ENCODE results near the gene PJVK. TPM values are rescaled to one million over a fixed set of nuclear protein-coding genes. Genes with fewer than 3 reads are reported as not detected.

Gene PJVK
- polyA plus RNA-seq, 3 donors: 1.4 TPM; not detected in 2

DNA sequence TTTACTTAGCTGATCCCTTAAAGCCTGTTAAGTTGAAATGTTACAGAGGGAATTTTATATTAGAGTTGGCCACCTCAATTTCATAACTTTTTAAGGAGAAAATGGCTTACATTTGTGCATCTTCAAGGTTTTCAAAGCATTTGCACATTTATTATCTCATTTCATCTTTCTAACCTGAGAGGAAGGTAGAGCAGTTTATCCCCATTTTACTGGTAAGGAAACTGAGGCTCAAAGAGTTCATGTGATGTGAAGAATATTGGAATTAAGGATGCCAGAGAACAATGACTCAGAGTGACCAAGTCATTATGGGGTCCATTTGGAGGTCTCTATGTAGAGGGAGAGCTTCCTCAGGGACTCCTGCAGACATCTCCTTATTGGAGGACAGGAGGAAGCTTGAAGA is 35.2 kb upstream of the PJVK start:
- H3K27ac Mint-ChIP-seq: no peak overlapping the region

DNA sequence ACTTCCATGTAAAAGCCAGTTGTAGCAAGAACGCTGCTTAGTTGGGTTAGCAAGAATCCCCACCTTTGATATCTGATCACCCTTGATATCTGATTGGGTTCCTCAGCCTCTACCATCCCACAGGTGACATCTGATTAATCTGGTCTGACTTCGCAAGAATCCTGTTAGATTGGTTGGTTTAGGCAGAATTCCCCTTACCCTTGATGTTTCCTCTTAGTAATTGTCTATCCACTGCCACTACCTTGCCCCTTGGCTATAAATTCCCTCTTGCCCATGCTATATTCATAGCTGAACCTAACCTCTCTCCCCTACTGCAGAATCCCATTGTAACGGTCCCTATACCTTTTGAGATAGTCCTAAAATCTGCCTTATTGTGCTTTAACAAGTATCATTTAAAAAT is 33.3 kb upstream of the PJVK start:
- Mint-ChIP-seq H3K4me3 (no peak overlapping the region), H3K27me3 (ENCODE audit: low read depth in 3 of 3) (no peaks in the 10 kb centered on the region), H3K36me3 (peaks cover 5 to 8% of the 10 kb centered on the region in 2 donors), H3K27ac (peak overlapping the region in 1 of 7 donors; percentile 46), H3K4me1 (peaks cover 31% of the 10 kb centered on the region), H3K9me3 (peaks cover 0 to 4% (median 0%) of the 10 kb centered on the region in 7 donors)
- no peak overlapping the region for H3K27ac ChIP-seq (ENCODE audit: low read depth in 1 of 2, low read length in 2 of 2)
- no peak for DNase-seq
- no peak overlapping the region for H3K4me2 ChIP-seq (replicated peaks; ENCODE audit: extremely low read depth, low read length, poor library complexity, severe bottlenecking)
- H3K36me3 ChIP-seq (replicated peaks in 1 of 2; ENCODE audit: control insufficient read depth in 1 of 2, insufficient read depth in 2 of 2, low read length in 2 of 2): peaks cover 0 to 7% of the 10 kb centered on the region in 2 donors
- no peaks in the 10 kb centered on the region for H3K27me3 ChIP-seq (ENCODE audit: control insufficient read depth in 2 of 2, insufficient read depth in 2 of 2, low read length in 2 of 2)
- H3K79me2 ChIP-seq (ENCODE audit: insufficient read depth, low read length): peaks cover 24% of the 10 kb centered on the region
- H3K9me3 ChIP-seq (replicated peaks in 1 of 2; ENCODE audit: control insufficient read depth in 1 of 2, insufficient read depth in 1 of 2, low read length in 2 of 2): no peaks in the 10 kb centered on the region
- TF ChIP-seq, protein P1, sequence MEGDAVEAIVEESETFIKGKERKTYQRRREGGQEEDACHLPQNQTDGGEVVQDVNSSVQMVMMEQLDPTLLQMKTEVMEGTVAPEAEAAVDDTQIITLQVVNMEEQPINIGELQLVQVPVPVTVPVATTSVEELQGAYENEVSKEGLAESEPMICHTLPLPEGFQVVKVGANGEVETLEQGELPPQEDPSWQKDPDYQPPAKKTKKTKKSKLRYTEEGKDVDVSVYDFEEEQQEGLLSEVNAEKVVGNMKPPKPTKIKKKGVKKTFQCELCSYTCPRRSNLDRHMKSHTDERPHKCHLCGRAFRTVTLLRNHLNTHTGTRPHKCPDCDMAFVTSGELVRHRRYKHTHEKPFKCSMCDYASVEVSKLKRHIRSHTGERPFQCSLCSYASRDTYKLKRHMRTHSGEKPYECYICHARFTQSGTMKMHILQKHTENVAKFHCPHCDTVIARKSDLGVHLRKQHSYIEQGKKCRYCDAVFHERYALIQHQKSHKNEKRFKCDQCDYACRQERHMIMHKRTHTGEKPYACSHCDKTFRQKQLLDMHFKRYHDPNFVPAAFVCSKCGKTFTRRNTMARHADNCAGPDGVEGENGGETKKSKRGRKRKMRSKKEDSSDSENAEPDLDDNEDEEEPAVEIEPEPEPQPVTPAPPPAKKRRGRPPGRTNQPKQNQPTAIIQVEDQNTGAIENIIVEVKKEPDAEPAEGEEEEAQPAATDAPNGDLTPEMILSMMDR (IDR thresholded peaks at IDR 0.05): no peak
- H4K20me1 ChIP-seq (ENCODE audit: insufficient read depth, low read length): no peaks in the 10 kb centered on the region
- H3K4me3 ChIP-seq (replicated peaks in 1 of 3; ENCODE audit: low read depth in 2 of 3, low read length in 3 of 3): no peak overlapping the region
- WGBS (ENCODE audit: insufficient coverage): 88% methylated on average over 1 of the region's 3 CpGs
- H3K9ac ChIP-seq (ENCODE audit: insufficient read depth, low read length, poor library complexity, severe bottlenecking): no peak overlapping the region
- peaks cover 12 to 27% of the 10 kb centered on the region in 2 donors for H3K4me1 ChIP-seq (ENCODE audit: control insufficient read depth in 1 of 2, insufficient read depth in 2 of 2, low read length in 2 of 2)
- intact Hi-C loops (cut with micrococcal nuclease): no loop called here
- H2AFZ ChIP-seq (ENCODE audit: insufficient read depth, low read depth, low read length, poor library complexity, severe bottlenecking): no peak overlapping the region

More for the DNA sequence above, 35.2 kb upstream of the PJVK start:
- peaks cover 4 to 5% of the 10 kb centered on the region in 2 donors for H3K36me3 Mint-ChIP-seq
- H3K9ac ChIP-seq (ENCODE audit: insufficient read depth, low read length, poor library complexity, severe bottlenecking): no peak overlapping the region
- H3K79me2 ChIP-seq (ENCODE audit: insufficient read depth, low read length): peaks cover 18% of the 10 kb centered on the region
- H2AFZ ChIP-seq (ENCODE audit: insufficient read depth, low read depth, low read length, poor library complexity, severe bottlenecking): no peak overlapping the region
- H3K27me3 Mint-ChIP-seq (ENCODE audit: low read depth in 3 of 3): no peaks in the 10 kb centered on the region
- peaks cover 33% of the 10 kb centered on the region for H3K4me1 Mint-ChIP-seq
- H4K20me1 ChIP-seq (ENCODE audit: insufficient read depth, low read length): no peaks in the 10 kb centered on the region
- no peak overlapping the region for H3K4me2 ChIP-seq (replicated peaks; ENCODE audit: extremely low read depth, low read length, poor library complexity, severe bottlenecking)
- TF ChIP-seq, protein P1 (IDR thresholded peaks at IDR 0.05): no peak
- H3K9me3 ChIP-seq (replicated peaks in 1 of 2; ENCODE audit: control insufficient read depth in 1 of 2, insufficient read depth in 1 of 2, low read length in 2 of 2): no peaks in the 10 kb centered on the region
- no peak overlapping the region for H3K4me3 Mint-ChIP-seq
- no peak overlapping the region for H3K4me3 ChIP-seq (replicated peaks in 1 of 3; ENCODE audit: low read depth in 2 of 3, low read length in 3 of 3)
- H3K36me3 ChIP-seq (replicated peaks in 1 of 2; ENCODE audit: control insufficient read depth in 1 of 2, insufficient read depth in 2 of 2, low read length in 2 of 2): no peaks in the 10 kb centered on the region
- no peak overlapping the region for H3K27ac ChIP-seq (ENCODE audit: low read depth in 1 of 2, low read length in 2 of 2)
- H3K4me1 ChIP-seq (ENCODE audit: control insufficient read depth in 1 of 2, insufficient read depth in 2 of 2, low read length in 2 of 2): peaks cover 13 to 29% of the 10 kb centered on the region in 2 donors
- H3K27me3 ChIP-seq (ENCODE audit: control insufficient read depth in 2 of 2, insufficient read depth in 2 of 2, low read length in 2 of 2): no peaks in the 10 kb centered on the region
- H3K9me3 Mint-ChIP-seq: no peaks in the 10 kb centered on the region
- intact Hi-C loops (cut with micrococcal nuclease): no loop called here
- no peak for DNase-seq
